Measurements from ENCODE around the gene EGLN1. TPM values are rescaled to one million over a fixed set of nuclear protein-coding genes. Genes with fewer than 3 reads are reported as not detected.
A peak's percentile ranks its signal among the peaks of the same experiment; 100 is the strongest.

Gene EGLN1
- total RNA-seq, 4 donors from 2014 or later = 53.2 to 76.7 (median 60.1) TPM

DNA sequence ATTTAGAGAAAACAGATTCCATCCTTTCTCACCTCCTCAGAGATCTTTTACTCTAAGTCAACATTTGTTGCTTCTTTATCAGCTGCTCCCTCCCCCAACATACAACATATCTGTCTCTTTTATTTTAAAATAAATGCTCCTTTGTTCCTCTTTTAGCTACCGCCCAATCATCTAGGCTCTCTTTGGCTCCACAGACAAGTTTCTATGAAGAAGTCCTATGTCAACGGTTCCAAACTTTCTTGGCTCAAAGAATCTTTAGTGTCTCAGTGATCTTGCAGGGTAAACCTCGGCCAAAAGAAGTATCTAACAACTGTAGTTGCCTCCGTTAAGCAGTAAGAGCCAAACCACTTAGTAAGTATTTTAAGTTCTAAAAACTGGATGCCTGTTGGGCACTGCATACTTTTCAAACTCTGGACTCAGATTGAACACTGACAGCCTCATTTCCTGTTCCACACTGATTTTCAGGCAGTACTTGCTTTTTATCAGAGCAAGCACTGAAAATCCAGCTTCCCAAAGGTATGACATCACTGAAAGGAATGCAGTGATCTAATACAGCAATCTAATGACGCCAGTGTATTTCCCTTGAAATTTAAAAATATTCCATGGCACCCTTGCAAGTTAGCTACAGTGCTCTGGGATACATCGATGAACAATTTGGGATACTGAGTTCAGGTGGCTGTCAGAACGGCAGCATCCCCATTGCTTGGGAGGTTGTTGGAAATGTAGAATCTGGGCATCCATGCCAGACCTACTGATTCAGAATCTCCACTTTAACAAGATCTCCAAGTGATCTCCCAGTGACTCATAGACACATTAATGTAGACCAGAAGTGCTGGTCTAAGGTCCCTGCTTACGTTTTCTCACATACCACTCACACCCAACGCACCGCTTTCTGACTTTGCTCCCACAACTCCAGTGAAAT lies 26.8 kb downstream of the EGLN1 start:
- DNase-seq (ENCODE audit: low spot score in 2 of 2) = no peak
- peaks cover 0 to 68% (median 25%) of the 10 kb centered on the region in 4 donors for H3K4me1 ChIP-seq
- TF ChIP-seq POLR2A (IDR thresholded peaks at IDR 0.05) (no peak), EP300 (IDR thresholded peaks at IDR 0.05) (peak in 1 of 2 donors; percentile 63)
- no peaks in the 10 kb centered on the region for H3K9me3 ChIP-seq
- H3K27me3 ChIP-seq = no peaks in the 10 kb centered on the region
- H3K4me3 ChIP-seq = no peak overlapping the region
- H3K27ac ChIP-seq = peak overlapping the region in 2 of 4 donors; percentile 57 to 75
- no peaks in the 10 kb centered on the region for H3K36me3 ChIP-seq
- 17 to 18% methylated on average over 10 of the region's 10 CpGs for WGBS, 2 donors

- Histone ChIP-seq H3K4me1 (peaks cover 0 to 62% (median 25%) of the 10 kb centered on the region in 4 donors), H3K27ac (no peak overlapping the region)
- TF ChIP-seq EP300 (IDR thresholded peaks at IDR 0.05) = no peak
- no peak for TF ChIP-seq POLR2A (IDR thresholded peaks at IDR 0.05)
- TF ChIP-seq CTCF (IDR thresholded peaks at IDR 0.05) = no peak
These were observed 28.4 kb downstream of the EGLN1 start for GRCh38 chr1:231393668-231394067.

GRCh38 chr1:231392389-231393131 lies 29.5 kb downstream of the EGLN1 start:
- H3K4me1 ChIP-seq = peaks cover 0 to 62% (median 21%) of the 10 kb centered on the region in 4 donors
- no peak overlapping the region for H3K4me3 ChIP-seq
- H3K27me3 ChIP-seq = no peaks in the 10 kb centered on the region
- H3K27ac ChIP-seq = no peak overlapping the region
- no peak for TF ChIP-seq POLR2A (IDR thresholded peaks at IDR 0.05)
- no peak for TF ChIP-seq EP300 (IDR thresholded peaks at IDR 0.05)
- no peak for TF ChIP-seq CTCF (IDR thresholded peaks at IDR 0.05)
- no peaks in the 10 kb centered on the region for H3K36me3 ChIP-seq
- 46 to 81% methylated on average over 1 of the region's 1 CpG for WGBS, 2 donors
- no peak for DNase-seq (ENCODE audit: low spot score in 2 of 2)
- no peaks in the 10 kb centered on the region for H3K9me3 ChIP-seq

More at GRCh38 chr1:231393668-231394067, 28.4 kb downstream of the EGLN1 start:
- no peaks in the 10 kb centered on the region for H3K36me3 ChIP-seq
- no peak for DNase-seq (ENCODE audit: low spot score in 2 of 2)
- H3K4me3 ChIP-seq = no peak overlapping the region
- H3K27me3 ChIP-seq = no peaks in the 10 kb centered on the region
- no peaks in the 10 kb centered on the region for H3K9me3 ChIP-seq

GRCh38 chr1:231390071-231390470 lies 32.0 kb downstream of the EGLN1 start:
- no peak for DNase-seq (ENCODE audit: low spot score in 2 of 2)
- Histone ChIP-seq H3K9me3 (no peaks in the 10 kb centered on the region), H3K27ac (no peak overlapping the region), H3K4me3 (no peak overlapping the region), H3K4me1 (peaks cover 0 to 37% (median 6%) of the 10 kb centered on the region in 4 donors), H3K36me3 (no peaks in the 10 kb centered on the region), H3K27me3 (no peaks in the 10 kb centered on the region)
- no peak for TF ChIP-seq CTCF (IDR thresholded peaks at IDR 0.05)
- TF ChIP-seq EP300 (IDR thresholded peaks at IDR 0.05) = no peak
- no peak for TF ChIP-seq POLR2A (IDR thresholded peaks at IDR 0.05)
- 49 to 90% methylated on average over 2 of the region's 2 CpGs for WGBS, 2 donors

GRCh38 chr1:231387770-231388669 lies 34.1 kb downstream of the EGLN1 start:
- TF ChIP-seq POLR2A (IDR thresholded peaks at IDR 0.05) (no peak), EP300 (IDR thresholded peaks at IDR 0.05) (no peak), CTCF (IDR thresholded peaks at IDR 0.05) (no peak)
- Histone ChIP-seq H3K27ac (no peak overlapping the region), H3K9me3 (no peaks in the 10 kb centered on the region), H3K36me3 (no peaks in the 10 kb centered on the region), H3K4me1 (peaks cover 0 to 38% (median 4%) of the 10 kb centered on the region in 4 donors), H3K4me3 (no peak overlapping the region), H3K27me3 (no peaks in the 10 kb centered on the region)
- DNase-seq (ENCODE audit: low spot score in 2 of 2) = no peak
- 74 to 93% methylated on average over 5 of the region's 5 CpGs for WGBS, 2 donors

Data from tibial nerve (tissue), 4 donors.